HEK293 (cell line): ENCODE results near the gene DGCR8.

Source experiments
- GLI4 ChIP-seq: fragments of 450-650 bp; formaldehyde crosslinking; IDR thresholded peaks from 2 replicates; pipeline ENCODE4 v1.5.1; 2016; ENCODE audit warnings: missing biosample characterization, missing genetic modification characterization
- GLIS1 ChIP-seq: fragments of 450-650 bp; formaldehyde crosslinking; IDR thresholded peaks from 2 replicates; pipeline ENCODE4 v1.5.1; 2016; ENCODE audit warnings: missing biosample characterization, missing genetic modification characterization
- KLF8 ChIP-seq: fragments of 450-650 bp; formaldehyde crosslinking; IDR thresholded peaks from 2 replicates; pipeline ENCODE4 v1.5.1; 2016; ENCODE audit warnings: missing biosample characterization, missing genetic modification characterization
- KLF9 ChIP-seq: fragments of 450-650 bp; formaldehyde crosslinking; IDR thresholded peaks from 2 replicates; pipeline ENCODE4 v1.5.1; 2016; ENCODE audit warnings: missing biosample characterization, missing genetic modification characterization, low read depth
- OSR2 ChIP-seq: fragments of 450-650 bp; formaldehyde crosslinking; IDR thresholded peaks from 2 replicates; pipeline ENCODE4 v1.5.1; 2016; ENCODE audit warnings: missing biosample characterization, missing genetic modification characterization
- REPIN1 ChIP-seq: fragments of 450-650 bp; formaldehyde crosslinking; IDR thresholded peaks from 2 replicates; pipeline ENCODE4 v1.5.1; 2017; ENCODE audit warnings: missing biosample characterization, missing genetic modification characterization, low read depth
- ZBTB17 ChIP-seq: fragments of 450-650 bp; formaldehyde crosslinking; IDR thresholded peaks from 2 replicates; pipeline ENCODE4 v1.5.1; 2016; ENCODE audit warnings: missing biosample characterization, missing genetic modification characterization
- ZBTB21 ChIP-seq: fragments of 450-650 bp; formaldehyde crosslinking; IDR thresholded peaks from 2 replicates; pipeline ENCODE4 v1.5.1; 2017; ENCODE audit warnings: missing biosample characterization, missing genetic modification characterization
- ZBTB8A ChIP-seq: fragments of 450-650 bp; formaldehyde crosslinking; IDR thresholded peaks from 2 replicates; pipeline ENCODE4 v1.5.1; 2016; ENCODE audit warnings: missing biosample characterization, missing genetic modification characterization
- ZFP3 ChIP-seq: fragments of 450-650 bp; formaldehyde crosslinking; IDR thresholded peaks from 2 replicates; pipeline ENCODE4 v1.5.1; 2016; ENCODE audit warnings: low read depth, missing biosample characterization, missing genetic modification characterization
- ZFP41 ChIP-seq: fragments of 450-650 bp; formaldehyde crosslinking; IDR thresholded peaks from 2 replicates; pipeline ENCODE4 v1.5.1; 2016; ENCODE audit warnings: missing biosample characterization, missing genetic modification characterization, borderline replicate concordance
- ZNF114 ChIP-seq: fragments of 450-650 bp; formaldehyde crosslinking; IDR thresholded peaks from 2 replicates; pipeline ENCODE4 v1.5.0; 2017; ENCODE audit warnings: missing biosample characterization, missing genetic modification characterization
- ZNF132 ChIP-seq: fragments of 450-650 bp; formaldehyde crosslinking; IDR thresholded peaks from 2 replicates; pipeline ENCODE4 v1.5.1; 2017; ENCODE audit warnings: missing biosample characterization, missing genetic modification characterization, borderline replicate concordance
- ZNF146 ChIP-seq: fragments of 450-650 bp; formaldehyde crosslinking; IDR thresholded peaks from 2 replicates; pipeline ENCODE4 v1.5.1; 2016; ENCODE audit warnings: missing biosample characterization, missing genetic modification characterization
- ZNF214 ChIP-seq: fragments of 450-650 bp; formaldehyde crosslinking; IDR thresholded peaks from 2 replicates; pipeline ENCODE4 v1.5.1; 2017; ENCODE audit warnings: missing biosample characterization, mild to moderate bottlenecking, missing genetic modification characterization, borderline replicate concordance
- ZNF23 ChIP-seq: fragments of 450-650 bp; formaldehyde crosslinking; IDR thresholded peaks from 2 replicates; pipeline ENCODE4 v1.5.1; 2016; ENCODE audit warnings: missing biosample characterization, missing genetic modification characterization, borderline replicate concordance
- ZNF292 ChIP-seq: fragments of 450-650 bp; formaldehyde crosslinking; IDR thresholded peaks from 2 replicates; pipeline ENCODE4 v1.5.1; 2016; ENCODE audit warnings: low read depth, missing biosample characterization, missing genetic modification characterization, borderline replicate concordance
- ZNF324 ChIP-seq: fragments of 450-650 bp; formaldehyde crosslinking; IDR thresholded peaks from 2 replicates; pipeline ENCODE4 v1.5.1; 2016; ENCODE audit warnings: missing biosample characterization, missing genetic modification characterization
- ZNF426 ChIP-seq: fragments of 450-650 bp; formaldehyde crosslinking; IDR thresholded peaks from 2 replicates; pipeline ENCODE4 v1.5.1; 2017; ENCODE audit warnings: missing biosample characterization, missing genetic modification characterization, mild to moderate bottlenecking, inconsistent platforms, moderate library complexity
- ZNF433 ChIP-seq: fragments of 450-650 bp; formaldehyde crosslinking; IDR thresholded peaks from 2 replicates; pipeline ENCODE4 v1.5.1; 2016; ENCODE audit warnings: missing biosample characterization, missing genetic modification characterization, low read depth
- ZNF473 ChIP-seq: fragments of 450-650 bp; formaldehyde crosslinking; IDR thresholded peaks from 2 replicates; pipeline ENCODE4 v1.5.1; 2017; ENCODE audit warnings: missing biosample characterization, missing genetic modification characterization
- ZNF530 ChIP-seq: fragments of 450-650 bp; formaldehyde crosslinking; IDR thresholded peaks from 2 replicates; pipeline ENCODE4 v1.5.1; 2016; ENCODE audit warnings: low read depth, missing biosample characterization, missing genetic modification characterization
- ZNF600 ChIP-seq: fragments of 450-650 bp; formaldehyde crosslinking; IDR thresholded peaks from 2 replicates; pipeline ENCODE4 v1.5.1; 2016; ENCODE audit warnings: missing biosample characterization, missing genetic modification characterization
- ZNF626 ChIP-seq: fragments of 450-650 bp; sonication (Bioruptor Pico); formaldehyde crosslinking; IDR thresholded peaks from 2 replicates; pipeline ENCODE4 v1.5.1; 2018; ENCODE audit warnings: missing biosample characterization, missing genetic modification characterization, inconsistent platforms
- ZXDB ChIP-seq: fragments of 450-650 bp; formaldehyde crosslinking; IDR thresholded peaks from 2 replicates; pipeline ENCODE4 v1.5.1; 2016; ENCODE audit warnings: missing biosample characterization, missing genetic modification characterization
- TF ChIP-seq, protein P1 (sequence below): fragments of 450-650 bp; formaldehyde crosslinking; IDR thresholded peaks from 2 replicates; pipeline ENCODE4 v1.5.1; 2016; ENCODE audit warnings: missing biosample characterization, missing genetic modification characterization
- TF ChIP-seq, protein P2 (sequence below): fragments of 450-650 bp; formaldehyde crosslinking; IDR thresholded peaks from 2 replicates; pipeline ENCODE4 v1.5.1; 2016; ENCODE audit warnings: missing biosample characterization, missing genetic modification characterization, low read depth
- TF ChIP-seq, protein P3 (sequence below): IDR thresholded peaks from 2 replicates; pipeline ENCODE4 v1.6.1; 2011; ENCODE audit warnings: mild to moderate bottlenecking, low read depth, low read length, borderline replicate concordance
- TF ChIP-seq, protein P4 (sequence below): fragments of 450-650 bp; formaldehyde crosslinking; IDR thresholded peaks from 2 replicates; pipeline ENCODE4; 2016; ENCODE audit warnings: missing biosample characterization, missing genetic modification characterization
- TF ChIP-seq, protein P5 (sequence below): fragments of 450-650 bp; formaldehyde crosslinking; IDR thresholded peaks from 2 replicates; pipeline ENCODE4 v1.5.1; 2016; ENCODE audit warnings: missing biosample characterization, missing genetic modification characterization

The DGCR8 gene

GRCh38 chr22:20116951-20117632 is 37.1 kb downstream of the DGCR8 start, which contains the start of gene TRMT2A (continued):
- TF ChIP-seq, protein P1, sequence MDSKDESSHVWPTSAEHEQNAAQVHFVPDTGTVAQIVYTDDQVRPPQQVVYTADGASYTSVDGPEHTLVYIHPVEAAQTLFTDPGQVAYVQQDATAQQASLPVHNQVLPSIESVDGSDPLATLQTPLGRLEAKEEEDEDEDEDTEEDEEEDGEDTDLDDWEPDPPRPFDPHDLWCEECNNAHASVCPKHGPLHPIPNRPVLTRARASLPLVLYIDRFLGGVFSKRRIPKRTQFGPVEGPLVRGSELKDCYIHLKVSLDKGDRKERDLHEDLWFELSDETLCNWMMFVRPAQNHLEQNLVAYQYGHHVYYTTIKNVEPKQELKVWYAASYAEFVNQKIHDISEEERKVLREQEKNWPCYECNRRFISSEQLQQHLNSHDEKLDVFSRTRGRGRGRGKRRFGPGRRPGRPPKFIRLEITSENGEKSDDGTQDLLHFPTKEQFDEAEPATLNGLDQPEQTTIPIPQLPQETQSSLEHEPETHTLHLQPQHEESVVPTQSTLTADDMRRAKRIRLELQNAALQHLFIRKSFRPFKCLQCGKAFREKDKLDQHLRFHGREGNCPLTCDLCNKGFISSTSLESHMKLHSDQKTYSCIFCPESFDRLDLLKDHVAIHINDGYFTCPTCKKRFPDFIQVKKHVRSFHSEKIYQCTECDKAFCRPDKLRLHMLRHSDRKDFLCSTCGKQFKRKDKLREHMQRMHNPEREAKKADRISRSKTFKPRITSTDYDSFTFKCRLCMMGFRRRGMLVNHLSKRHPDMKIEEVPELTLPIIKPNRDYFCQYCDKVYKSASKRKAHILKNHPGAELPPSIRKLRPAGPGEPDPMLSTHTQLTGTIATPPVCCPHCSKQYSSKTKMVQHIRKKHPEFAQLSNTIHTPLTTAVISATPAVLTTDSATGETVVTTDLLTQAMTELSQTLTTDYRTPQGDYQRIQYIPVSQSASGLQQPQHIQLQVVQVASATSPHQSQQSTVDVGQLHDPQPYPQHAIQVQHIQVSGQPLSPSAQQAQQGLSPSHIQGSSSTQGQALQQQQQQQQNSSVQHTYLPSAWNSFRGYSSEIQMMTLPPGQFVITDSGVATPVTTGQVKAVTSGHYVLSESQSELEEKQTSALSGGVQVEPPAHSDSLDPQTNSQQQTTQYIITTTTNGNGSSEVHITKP (tag by site-specific recombination) = 0 out of 2 replicates have a peak, but pooled peaks have one; percentile 55
- TF ChIP-seq ZNF600 (tag by site-specific recombination) (no peak), ZNF473 (tag by site-specific recombination) (no peak), ZNF214 (no peak), KLF8 (tag by site-specific recombination) (peak; percentile 99), KLF9 (tag by site-specific recombination) (peak; percentile 85), ZNF114 (tag by site-specific recombination) (no peak), OSR2 (tag by site-specific recombination) (no peak), ZNF132 (tag by site-specific recombination) (no peak), ZNF530 (tag by site-specific recombination) (no peak), ZNF426 (tag by site-specific recombination) (no peak), ZBTB8A (tag by site-specific recombination) (peak; percentile 98), ZFP3 (no peak), GLIS1 (tag by site-specific recombination) (peak; percentile 46), ZNF146 (no peak; the same call in 1 of the 2 replicates), ZNF324 (tag by site-specific recombination) (peak; percentile 94; the same call in 1 of the 2 replicates), ZFP41 (tag by site-specific recombination) (no peak), ZNF23 (tag by site-specific recombination) (no peak), GLI4 (0 out of 2 replicates have a peak, but pooled peaks have one; percentile 47), ZXDB (tag by site-specific recombination) (peak; percentile 95), ZNF626 (tag by site-specific recombination) (no peak), ZBTB17 (tag by site-specific recombination) (peak; percentile 88), ZNF433 (no peak), ZNF292 (tag by site-specific recombination) (no peak), REPIN1 (tag by site-specific recombination) (no peak), ZBTB21 (tag by site-specific recombination) (peak; percentile 33; the same call in 1 of the 2 replicates)
- TF ChIP-seq, protein P2, sequence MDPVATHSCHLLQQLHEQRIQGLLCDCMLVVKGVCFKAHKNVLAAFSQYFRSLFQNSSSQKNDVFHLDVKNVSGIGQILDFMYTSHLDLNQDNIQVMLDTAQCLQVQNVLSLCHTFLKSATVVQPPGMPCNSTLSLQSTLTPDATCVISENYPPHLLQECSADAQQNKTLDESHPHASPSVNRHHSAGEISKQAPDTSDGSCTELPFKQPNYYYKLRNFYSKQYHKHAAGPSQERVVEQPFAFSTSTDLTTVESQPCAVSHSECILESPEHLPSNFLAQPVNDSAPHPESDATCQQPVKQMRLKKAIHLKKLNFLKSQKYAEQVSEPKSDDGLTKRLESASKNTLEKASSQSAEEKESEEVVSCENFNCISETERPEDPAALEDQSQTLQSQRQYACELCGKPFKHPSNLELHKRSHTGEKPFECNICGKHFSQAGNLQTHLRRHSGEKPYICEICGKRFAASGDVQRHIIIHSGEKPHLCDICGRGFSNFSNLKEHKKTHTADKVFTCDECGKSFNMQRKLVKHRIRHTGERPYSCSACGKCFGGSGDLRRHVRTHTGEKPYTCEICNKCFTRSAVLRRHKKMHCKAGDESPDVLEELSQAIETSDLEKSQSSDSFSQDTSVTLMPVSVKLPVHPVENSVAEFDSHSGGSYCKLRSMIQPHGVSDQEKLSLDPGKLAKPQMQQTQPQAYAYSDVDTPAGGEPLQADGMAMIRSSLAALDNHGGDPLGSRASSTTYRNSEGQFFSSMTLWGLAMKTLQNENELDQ (tag by site-specific recombination) = no peak
- TF ChIP-seq, protein P3, sequence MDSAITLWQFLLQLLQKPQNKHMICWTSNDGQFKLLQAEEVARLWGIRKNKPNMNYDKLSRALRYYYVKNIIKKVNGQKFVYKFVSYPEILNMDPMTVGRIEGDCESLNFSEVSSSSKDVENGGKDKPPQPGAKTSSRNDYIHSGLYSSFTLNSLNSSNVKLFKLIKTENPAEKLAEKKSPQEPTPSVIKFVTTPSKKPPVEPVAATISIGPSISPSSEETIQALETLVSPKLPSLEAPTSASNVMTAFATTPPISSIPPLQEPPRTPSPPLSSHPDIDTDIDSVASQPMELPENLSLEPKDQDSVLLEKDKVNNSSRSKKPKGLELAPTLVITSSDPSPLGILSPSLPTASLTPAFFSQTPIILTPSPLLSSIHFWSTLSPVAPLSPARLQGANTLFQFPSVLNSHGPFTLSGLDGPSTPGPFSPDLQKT = no peak; the same call in 1 of the 2 replicates
- TF ChIP-seq, protein P4, sequence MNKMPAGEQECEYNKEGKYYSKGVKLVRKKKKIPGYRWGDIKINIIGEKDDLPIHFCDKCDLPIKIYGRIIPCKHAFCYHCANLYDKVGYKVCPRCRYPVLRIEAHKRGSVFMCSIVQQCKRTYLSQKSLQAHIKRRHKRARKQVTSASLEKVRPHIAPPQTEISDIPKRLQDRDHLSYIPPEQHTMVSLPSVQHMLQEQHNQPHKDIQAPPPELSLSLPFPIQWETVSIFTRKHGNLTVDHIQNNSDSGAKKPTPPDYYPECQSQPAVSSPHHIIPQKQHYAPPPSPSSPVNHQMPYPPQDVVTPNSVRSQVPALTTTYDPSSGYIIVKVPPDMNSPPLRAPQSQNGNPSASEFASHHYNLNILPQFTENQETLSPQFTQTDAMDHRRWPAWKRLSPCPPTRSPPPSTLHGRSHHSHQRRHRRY (tag by site-specific recombination) = 0 out of 2 replicates have a peak, but pooled peaks have one; percentile 57
- TF ChIP-seq, protein P5, sequence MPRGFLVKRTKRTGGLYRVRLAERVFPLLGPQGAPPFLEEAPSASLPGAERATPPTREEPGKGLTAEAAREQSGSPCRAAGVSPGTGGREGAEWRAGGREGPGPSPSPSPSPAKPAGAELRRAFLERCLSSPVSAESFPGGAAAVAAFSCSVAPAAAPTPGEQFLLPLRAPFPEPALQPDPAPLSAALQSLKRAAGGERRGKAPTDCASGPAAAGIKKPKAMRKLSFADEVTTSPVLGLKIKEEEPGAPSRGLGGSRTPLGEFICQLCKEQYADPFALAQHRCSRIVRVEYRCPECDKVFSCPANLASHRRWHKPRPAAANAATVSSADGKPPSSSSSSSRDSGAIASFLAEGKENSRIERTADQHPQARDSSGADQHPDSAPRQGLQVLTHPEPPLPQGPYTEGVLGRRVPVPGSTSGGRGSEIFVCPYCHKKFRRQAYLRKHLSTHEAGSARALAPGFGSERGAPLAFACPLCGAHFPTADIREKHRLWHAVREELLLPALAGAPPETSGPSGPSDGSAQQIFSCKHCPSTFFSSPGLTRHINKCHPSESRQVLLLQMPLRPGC (tag by site-specific recombination) = peak; percentile 92
